Germinal center (tissue), 1 donor: ENCODE data around the gene UBA6.
A peak's percentile ranks its signal among the peaks of the same experiment; 100 is the strongest.
"Not testable (repeated sequence)": the region's sequence is repeated elsewhere in the genome, so short reads cannot be mapped to it uniquely, and the experiment has no call there.

ENCODE experiments used
- DNase-seq: peaks from one replicate; pipeline ENCODE4 v3.0.0; 2012; ENCODE audit warnings: mixed read lengths, low spot score

UBA6 gene

GRCh38 chr4:67700738-67701516, at the start of gene UBA6:
UBA6 (minus strand) TSS chr4:67701155; CDS start chr4:67701119, 36 bp downstream.
- DNase-seq = peak; percentile 97

DNA sequence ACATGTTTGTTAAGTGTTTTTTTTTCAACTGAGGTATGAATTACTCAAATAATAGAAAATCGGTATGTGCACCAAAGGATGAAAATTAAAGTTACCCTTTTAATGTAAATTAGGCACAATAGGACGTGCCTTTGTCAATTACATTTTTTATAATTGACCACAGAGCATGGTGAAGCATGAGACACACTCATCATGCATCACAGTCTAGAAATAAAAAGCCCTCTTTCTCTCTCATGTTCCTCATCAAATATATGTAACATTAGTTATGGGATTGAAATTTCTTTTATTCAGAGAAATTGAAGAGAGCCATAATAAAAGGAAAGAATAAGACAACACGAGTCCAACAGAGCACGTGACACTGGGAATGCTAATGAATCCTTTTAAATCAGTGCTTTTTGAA, 49.7 kb upstream of the UBA6 start:
- DNase-seq = no peak

DNA sequence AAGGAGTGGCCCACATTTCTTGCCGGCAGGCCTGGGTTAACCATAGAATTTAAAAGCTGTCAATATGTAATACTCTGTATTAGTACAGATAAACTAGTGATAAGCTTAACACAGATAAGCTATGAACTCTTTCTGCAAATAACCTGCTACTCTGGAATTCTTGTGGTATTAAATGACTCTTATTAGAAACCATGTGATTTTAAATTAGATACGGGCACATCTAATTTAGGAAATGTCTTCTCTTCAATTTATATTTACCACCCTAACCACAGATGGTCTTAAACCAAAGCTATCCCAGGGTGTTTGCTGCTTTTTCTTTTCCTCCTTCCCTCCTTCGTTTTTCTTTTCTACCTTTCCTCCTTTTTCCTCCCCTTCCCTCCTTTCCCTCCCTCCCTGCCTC, 48.3 kb upstream of the UBA6 start:
- no peak for DNase-seq

GRCh38 chr4:67746797-67747495, 46.0 kb upstream of the UBA6 start:
- peak; percentile 11 for DNase-seq

DNA sequence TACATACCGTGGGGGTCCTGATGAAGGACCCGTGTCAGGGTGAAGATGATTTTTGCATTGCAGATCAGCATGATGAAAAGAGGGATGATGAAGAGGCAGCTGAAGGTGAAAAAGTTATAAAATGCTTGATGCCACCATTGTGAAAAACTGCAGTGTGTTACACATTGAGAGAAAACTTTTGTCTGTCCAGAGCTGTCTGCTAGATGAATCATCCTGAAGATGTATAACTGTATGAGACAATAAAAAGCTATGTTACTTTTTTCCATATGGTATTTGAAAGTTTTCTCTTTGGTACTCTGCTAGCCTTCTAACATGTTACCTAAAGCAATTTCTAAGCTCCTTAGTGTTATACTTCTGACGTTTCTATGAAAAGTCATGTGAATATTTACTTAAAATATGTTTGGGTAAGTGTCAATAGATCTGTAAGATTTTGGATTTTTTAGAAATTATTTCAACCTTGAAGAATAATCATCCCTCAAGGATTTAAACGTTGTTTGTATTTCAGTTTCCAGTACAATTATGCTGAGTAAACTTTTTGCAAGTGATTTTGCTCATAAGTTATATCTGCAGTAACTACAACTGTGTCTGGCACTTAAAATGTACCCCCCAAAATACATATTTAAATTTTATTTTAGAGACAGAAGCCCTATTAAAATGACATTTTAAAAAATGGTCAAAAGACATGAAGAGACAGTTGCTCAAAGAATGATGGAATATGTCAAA, 43.8 kb upstream of the UBA6 start:
- no peak for DNase-seq

DNA sequence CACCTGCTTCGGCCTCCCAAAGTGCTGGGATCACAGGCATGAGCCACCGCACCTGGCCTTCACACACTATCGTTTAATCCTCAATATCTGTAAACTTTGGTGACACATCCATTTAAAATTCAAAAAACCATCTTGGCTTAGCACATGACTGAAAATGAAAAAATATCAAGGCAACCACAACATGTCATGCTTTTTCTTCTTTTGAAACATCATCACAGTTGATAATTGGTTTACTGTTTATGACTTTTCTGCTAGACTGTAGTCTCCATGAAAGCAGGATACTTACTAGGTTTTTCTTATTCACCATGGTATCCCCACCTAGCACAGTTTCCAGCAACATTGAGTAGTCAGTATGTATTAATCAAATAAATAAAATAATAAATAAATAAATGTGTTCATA, 42.2 kb upstream of the UBA6 start:
- no peak for DNase-seq

DNA sequence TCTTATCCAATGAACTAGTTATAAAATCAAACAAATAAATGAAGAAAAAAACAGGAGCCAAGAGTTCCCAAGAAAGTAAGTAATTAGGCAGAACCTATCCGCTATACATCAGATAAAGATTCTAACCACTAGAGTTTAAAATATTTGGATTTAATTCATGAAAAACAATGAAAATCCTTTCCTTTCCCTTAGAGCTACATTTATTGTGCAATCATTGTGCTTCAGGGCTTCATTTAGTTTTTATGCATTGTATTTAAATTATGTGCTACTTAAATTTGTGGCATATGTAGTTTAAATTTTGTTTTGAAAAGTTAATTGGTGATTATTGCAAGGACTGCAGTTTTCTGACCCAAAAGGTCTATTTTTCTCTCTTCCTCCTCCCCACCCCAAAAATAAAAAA, 35.3 kb upstream of the UBA6 start:
- no peak for DNase-seq

- DNase-seq = no peak
These were observed 34.4 kb upstream of the UBA6 start for GRCh38 chr4:67735325-67735724.

DNA sequence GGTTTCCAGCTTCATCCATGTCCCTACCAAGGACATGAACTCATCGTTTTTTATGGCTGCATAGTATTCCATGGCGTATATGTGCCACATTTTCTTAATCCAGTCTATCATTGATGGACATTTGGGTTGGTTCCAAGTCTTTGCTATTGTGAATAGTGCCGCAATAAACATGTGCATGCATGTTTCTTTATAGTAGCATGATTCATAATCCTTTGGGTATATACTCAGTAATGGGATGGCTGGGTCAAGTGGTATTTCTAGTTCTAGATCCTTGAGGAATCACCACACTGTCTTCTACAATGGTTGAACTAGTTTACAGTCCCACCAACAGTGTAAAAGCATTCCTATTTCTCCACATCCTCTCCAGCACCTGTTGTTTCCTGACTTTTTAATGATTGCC, 29.6 kb upstream of the UBA6 start:
- not testable (repeated sequence) for DNase-seq

DNA sequence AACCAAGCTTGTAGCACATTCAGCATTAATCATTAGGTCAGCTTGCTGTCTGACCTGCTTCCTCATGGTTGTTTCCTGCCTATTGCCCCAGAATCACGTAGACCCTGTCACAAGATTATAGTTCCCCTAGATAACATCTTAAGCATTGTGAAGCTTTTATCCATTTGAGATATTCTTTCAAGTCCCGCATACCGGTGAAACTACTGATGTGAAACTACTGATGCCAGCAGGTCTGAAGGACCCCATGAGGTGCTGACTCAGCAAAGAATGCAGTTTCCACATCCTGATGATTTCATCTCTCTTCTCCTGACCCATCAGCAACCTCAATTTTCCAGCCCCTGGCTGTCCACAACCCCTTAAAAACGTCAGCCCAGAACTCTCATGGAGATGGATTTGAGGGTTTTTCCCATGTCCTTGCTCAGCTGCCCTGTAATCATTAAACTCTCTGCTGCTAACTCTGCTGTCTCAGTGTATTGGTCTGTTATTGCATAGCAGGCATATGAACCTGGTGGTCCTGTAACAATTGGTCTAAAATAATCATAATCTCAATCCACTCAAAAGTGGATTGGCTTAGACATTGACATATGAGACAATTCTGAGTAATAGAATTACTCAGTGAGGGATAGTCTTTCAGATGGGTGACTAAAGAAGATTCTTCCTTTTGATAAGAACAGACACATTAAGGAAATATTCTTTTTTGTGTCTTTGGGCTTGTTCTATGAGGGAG, 26.3 kb upstream of the UBA6 start:
- no peak for DNase-seq

GRCh38 chr4:67725981-67726380, 25.0 kb upstream of the UBA6 start:
- no peak for DNase-seq

- no peak for DNase-seq
These were observed 24.2 kb upstream of the UBA6 start for GRCh38 chr4:67725132-67725531.

DNA sequence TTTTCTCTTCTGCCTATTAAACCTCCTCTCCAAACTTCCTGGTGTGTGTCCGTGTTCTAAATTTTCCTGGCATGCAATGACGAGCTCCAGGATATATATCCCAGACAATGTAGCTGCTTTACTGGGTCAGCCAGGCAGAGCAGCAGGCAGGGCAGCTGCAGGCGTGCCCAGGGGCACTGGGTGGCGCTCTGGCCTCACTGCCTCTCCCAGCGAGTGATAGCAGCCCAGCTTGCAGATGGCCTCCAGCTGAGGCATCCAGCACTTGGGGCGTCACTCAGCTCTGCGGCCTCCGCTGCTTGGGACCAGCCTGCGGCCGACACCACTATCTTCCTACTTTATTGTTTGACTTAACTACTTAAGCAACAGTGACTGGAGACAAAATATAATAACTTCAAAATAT, 23.0 kb upstream of the UBA6 start:
- no peak for DNase-seq

DNA sequence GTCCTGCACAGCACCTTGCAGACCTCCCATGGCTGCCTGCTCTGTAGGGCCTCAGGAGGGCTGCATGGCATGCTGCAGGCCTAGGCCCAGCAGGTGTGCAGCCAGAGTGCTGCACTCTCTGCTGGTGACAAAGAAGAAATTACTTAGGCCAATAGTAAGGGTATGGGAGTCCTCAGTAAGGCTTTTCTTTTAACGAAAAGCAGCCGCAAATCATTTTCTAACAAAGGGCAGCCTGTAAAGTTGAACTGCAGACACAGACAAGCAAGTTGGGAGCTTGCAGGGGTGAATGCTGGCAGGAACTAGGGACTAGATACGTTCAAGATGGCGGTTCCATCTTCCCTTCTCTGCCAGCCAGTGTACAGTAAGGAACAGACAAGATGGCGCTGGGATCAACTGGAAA, 22.4 kb upstream of the UBA6 start:
- no peak for DNase-seq

DNA sequence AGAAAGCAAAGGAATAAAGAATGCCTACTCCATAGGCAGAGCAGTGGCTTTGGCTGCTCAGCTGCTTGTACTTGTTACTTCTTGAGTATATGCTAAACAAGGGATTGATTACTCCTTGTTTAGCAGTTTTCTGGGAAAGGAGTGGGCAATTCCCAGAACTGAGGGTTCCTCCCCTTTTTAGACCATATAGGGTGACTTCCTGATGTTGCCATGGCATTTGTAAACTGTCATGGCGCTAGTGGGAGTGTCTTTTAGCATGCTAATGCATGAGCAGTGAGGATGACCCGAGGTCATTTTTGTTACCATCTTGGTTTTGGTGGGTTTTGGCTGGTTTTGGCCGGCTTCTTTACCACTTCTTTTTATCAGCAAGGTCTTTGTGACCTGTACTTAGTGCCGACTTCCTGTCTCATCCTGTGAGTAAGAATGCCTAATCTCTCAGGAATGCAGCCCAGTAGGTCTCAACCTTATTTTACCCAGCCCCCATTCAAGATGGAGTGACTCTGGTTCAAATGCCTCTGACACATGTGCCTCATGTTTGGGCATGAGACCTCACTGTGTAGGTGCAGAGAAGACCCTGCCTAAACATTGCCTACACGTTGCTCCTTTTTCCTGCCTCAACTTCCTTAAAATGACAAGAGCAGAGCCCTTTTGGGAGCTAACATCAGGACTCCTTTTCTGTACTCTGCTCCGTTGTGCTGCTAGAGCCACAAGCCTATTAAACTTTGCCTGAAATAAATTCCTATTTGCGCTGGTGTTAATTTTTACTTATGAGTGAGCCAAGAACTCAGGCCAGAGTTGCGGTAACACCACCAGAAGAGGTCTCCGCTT, 21.0 kb upstream of the UBA6 start:
- DNase-seq = no peak

- no peak for DNase-seq
These were observed 20.4 kb upstream of the UBA6 start for GRCh38 chr4:67721315-67721769.

- DNase-seq = no peak
These were observed 19.1 kb upstream of the UBA6 start for GRCh38 chr4:67719953-67720617.

- DNase-seq = no peak
These were observed 17.9 kb upstream of the UBA6 start for GRCh38 chr4:67718848-67719247.

- no peak for DNase-seq
These were observed 16.6 kb upstream of the UBA6 start for GRCh38 chr4:67717586-67717985.

GRCh38 chr4:67714955-67715354, 14.0 kb upstream of the UBA6 start:
- DNase-seq = no peak

GRCh38 chr4:67714248-67714583, 13.3 kb upstream of the UBA6 start:
- DNase-seq = no peak
